Measurements from ENCODE around the gene SYNJ2.
"Not testable (repeated sequence)": the region's sequence is repeated elsewhere in the genome, so short reads cannot be mapped to it uniquely, and the experiment has no call there.

SYNJ2 gene

DNA sequence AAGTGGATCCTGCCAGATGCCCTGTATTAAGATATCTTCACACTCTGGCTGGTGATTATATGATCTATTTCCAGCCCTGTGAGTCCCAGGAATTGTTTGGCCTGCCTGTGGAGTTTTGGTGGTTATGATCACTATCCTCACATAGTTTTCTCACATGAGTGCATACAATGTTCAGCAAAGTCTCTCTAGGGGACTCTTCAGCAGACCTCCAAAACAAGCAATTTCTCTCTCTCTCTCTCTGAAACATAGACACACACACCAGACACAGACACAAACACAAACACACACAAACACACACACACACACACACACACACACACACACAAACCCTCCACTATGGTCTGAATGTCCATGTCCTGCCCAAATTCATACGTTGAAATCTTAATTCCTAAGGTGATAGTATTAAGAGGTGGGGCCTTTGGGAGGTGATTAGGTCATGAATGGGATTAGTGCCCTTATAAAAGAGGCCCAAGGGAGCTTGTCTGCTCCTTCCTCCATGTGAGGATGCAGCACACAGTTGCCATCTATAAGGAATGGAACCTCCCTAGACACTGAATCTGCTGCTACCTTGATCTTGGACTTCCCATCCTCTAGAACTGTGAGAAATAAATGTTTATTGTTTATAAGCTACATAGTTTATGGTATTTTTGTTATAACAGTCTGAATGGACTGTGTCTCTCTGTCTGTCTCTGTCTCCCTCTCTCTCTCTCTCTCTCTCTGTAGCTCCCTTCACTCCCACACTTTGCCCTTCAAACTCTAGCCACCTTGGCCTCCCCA lies 22.0 kb upstream of the SYNJ2 start:
- DNase-seq (ENCODE audit: low spot score): no peak

DNA sequence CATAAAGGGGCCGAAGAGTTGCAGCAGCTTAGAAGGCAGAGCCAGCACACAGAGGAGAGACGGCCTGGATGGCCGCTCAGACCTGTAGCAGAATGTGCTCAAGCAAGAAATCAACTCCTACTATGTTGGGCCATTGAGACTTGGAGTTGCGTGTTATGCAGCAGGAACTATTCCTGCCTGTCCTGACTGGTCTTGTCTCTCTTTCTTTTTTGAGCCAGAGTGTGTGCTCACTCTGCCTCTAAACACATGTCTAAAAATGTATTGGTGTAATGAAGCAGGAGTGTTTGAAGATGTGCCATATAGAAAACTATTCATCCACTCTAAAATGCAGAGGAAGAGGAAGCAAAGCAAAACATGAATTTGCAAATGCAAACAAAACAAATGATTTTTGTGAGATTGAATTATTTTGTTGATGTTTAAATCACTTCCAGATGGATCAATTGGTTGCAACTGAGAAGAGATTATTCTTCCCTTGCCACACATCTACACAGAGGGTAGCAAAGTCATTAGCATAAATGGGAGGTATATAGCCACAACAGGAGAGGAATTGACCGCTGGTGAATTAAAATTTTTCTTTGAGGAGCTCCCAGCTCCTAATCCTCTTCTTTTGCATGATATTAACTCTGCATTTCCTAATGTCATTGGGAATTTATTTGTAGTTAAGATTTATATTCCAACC lies 20.4 kb upstream of the SYNJ2 start:
- no peak for DNase-seq (ENCODE audit: low spot score)

DNA sequence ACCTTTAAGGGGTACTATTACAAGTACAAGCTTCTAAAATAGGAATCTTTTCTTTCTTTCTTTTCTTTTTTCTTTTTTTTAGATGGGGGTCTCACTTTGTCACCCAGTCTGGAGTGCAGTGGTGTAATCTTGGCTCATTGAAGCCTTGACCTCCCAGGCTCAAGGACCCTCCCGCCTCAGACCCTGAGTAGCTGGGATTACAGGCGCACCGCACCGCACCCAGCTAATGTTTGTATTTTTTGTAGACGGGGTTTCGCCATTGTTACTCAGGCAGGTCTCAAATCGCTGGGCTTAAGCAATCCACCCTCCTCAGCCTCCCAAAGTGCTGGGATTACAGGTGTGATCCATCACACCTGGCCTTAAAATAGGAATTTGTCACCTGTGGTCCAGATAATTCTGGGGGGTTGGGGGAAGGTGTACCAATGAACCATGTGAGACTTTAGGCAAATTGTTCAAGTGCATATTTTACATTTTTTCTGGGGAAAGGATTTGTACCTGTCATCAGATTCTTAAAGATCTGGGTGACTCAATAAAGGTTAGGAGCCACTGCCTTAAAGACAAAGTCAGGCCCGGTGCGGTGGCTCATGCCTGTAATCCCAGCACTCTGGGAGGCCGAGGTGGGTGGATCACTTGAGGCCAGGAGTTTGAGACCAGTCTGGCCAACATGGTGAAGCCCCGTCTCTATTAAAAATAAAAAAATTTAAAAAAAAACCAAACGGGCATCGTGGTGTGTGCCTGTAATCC lies 19.7 kb upstream of the SYNJ2 start:
- no peak for DNase-seq (ENCODE audit: low spot score)

DNA sequence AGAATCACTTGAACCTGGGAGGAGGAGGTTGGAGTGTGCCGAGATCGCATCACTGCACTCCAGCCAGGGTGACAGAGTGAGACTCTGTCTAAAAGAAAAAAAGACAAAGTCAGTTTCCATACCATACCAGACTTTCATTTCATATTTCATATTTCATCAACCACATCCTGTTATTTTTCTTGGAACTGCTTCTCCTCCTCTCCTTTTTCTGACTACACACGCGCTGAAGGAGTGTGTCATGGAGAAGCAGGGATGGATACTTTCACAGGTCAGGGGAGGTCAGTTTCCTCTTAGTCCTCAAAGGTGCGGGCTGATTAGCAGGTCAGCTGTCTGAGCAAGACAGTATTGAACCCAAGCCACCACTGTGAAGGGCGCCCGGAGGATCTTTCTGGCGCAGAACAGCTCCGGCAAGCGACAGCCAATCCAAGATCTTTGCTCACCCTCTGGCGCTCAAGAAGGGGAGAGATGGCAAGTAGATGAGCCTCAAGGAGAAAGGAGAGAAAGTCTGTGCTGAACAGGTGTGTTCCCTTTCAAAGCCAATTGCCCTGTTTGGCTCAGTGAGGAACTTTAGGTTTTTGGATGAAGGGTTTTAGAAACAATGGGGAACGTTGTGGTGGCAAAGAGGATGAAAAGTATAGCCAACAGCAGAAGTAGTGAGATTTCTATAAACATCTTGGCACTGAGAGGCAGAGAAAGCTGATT lies 18.9 kb upstream of the SYNJ2 start:
- DNase-seq (ENCODE audit: low spot score): no peak

DNA sequence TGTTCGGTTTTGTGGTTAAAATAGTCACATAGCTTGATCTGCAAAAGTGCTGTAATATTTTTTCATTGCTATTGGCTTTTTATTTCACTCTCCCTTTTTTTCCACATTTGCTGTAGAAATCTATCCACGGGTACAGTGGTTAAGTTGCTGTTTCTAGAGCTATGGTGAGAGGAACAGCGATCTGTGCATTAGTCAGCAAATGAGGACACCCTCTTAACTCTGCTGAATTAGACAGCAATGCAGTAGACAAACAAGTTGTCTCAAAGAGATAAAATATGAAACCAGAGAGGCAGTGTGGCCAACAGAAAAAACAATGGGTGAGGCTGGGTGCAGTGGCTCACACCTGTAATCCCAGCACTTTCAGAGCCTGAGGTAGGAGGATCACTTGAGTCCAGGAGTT lies 17.6 kb upstream of the SYNJ2 start:
- DNase-seq (ENCODE audit: low spot score): no peak

DNA sequence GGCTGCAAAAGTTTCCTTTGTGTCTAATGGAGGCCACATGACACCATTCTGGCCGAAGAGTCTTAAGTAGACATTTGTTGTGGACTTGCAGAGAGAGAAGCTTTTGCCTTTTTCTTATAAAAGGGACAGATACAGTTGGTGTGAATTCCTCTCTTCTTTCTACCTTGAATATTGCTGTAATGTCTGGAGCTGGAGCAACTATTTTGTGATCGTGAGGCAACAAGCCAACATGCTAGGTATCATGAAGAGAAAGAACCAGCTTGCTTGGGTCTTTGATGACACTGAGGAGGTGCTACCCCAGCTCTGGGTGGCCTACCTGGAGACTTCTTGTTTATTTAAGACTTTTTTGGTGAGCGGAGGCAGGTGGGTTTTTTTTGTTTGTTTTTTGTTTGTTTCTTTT lies 16.3 kb upstream of the SYNJ2 start:
- no peak for DNase-seq (ENCODE audit: low spot score)

DNA sequence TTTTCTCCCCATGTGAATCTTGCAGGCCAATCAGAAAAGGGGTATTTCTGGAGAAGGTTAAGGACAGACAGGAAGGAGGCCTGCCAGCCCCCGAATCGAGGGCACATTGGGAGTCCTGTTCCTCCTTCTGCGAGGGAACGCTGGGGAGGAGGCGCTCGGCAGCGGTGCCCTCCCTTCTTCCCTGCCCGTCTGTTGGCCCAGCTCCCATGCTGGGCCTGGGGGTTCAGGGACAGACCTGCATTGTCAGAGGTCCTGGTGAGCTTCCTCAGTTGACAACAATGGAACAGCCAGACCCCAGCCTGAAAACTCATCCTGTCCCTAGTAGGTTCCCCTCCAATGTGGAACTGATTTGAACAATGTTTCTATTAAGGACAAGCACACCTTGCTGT lies 15.1 kb upstream of the SYNJ2 start:
- DNase-seq (ENCODE audit: low spot score): no peak

DNA sequence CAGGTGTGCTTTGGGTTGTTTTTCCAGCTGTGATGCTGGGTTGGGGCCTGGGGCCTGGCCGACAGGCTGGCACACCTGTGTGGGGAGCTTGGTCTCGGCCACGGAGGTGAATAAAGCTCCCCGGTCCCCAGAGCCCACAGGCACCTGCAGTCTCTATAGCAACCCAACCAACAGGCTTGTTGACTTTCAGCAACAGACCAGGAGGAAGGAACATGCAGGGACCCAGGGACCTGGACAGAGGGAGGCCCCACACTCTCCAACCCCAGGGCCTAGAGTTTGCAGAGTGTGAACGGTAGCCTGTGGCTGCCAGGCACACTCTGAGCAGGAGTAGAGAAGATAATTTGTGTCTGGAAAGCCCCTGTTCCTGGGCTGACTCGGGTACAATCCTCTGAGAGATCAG lies 14.6 kb upstream of the SYNJ2 start:
- DNase-seq (ENCODE audit: low spot score): no peak

DNA sequence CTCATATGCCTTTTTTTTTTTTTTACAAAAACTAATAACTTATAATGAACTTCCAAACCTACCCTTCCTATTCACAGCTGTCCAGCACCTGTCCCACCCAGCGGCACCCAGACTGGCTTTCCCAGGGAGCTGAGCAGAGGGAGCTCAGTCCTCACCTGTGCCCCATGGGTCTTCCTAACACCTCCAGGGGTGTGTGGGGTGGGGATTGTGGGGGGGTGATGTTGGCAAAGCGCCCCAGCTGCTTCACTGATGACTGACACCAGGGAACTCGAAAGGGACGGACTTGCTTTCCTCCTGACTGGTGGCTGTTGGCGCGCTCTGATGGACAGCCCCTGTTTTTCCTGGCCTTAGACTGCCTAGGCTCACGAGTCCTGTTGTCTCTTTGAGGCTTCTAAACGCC lies 14.2 kb upstream of the SYNJ2 start:
- no peak for DNase-seq (ENCODE audit: low spot score)

DNA sequence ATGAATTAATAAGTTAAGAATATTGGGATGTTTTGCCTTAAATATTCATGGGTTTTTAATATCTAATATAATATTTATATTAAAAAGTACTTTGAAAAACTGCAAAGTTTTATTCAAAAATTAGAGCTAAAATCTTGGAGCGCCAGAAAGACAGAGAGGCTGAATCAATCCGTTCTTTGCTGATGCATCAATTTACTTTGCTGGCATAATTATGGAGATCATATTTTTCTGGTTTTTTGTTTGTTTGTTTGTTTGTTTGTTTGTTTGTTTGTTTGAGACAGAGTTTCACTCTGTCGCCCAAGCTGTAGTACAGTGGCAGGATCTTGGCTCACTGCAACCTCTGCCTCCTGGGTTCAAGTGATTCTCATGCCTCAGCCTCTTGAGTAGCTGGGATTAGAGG lies 9.5 kb upstream of the SYNJ2 start:
- not testable (repeated sequence) for DNase-seq (ENCODE audit: low spot score)

DNA sequence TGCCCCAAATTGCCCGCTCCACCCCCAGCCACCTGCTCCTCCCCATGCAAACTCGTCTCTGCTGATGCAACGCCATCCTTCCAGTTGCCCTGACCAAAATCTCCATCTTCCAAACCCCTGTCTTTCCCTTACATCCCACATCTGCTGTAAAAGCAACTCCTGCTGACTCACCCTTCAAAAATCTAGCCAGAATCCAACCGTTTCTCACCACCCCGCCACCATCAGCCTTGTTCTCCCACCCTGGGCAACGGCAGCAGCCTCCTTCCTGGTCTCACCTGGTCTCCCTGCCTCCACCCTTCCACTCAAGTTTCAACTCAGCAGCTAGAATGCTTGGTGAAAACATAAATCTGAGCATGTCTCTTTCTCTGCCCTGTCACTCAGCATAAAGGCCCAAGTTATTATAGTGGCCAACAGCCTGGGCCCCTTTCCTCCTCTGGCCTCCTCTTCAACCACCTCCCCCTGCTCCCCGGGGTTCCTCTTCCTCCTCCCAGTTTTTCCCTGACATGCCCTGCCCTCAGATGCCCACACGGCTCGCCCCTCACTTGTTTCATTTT lies 7.2 kb upstream of the SYNJ2 start:
- DNase-seq (ENCODE audit: low spot score): no peak

DNA sequence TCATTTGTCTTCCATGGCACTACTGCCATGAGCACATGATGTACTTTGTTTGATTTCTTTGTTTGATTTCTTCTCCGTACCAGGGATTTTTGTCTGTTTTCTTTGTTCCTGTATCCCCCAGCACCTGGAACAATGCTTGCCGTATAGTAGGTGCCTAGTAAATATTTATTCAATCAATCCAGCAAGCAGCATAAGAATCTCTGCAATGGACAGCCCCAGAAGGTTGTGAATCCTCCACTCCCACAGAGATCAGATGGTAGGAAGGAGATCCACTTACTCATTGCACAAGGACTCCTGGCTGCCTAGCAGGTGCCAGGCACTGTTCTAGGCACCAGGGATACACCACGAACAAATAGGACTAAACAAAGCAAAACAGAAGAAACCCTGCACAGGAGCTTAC lies 6.7 kb upstream of the SYNJ2 start:
- no peak for DNase-seq (ENCODE audit: low spot score)

DNA sequence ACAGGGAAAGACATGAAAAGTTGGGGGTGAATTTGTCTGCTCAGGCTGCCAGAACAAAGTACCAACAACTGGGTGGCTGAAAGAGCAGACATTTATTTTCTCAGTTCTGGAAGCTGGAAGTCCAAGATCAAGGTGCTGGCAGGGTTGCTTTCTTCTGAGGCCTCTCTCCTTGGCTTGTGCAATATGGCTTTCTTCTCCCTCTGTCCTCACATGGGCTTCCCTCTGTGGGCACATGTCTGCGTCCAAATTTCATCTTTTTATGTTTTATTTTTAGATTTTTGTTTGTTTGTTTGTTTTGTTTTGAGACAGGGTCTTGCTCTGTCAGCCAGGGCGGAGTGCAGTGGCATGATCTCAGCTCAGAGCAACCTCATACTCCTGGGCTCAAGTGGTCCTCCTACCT lies 6.2 kb upstream of the SYNJ2 start:
- no peak for DNase-seq (ENCODE audit: low spot score)

DNA sequence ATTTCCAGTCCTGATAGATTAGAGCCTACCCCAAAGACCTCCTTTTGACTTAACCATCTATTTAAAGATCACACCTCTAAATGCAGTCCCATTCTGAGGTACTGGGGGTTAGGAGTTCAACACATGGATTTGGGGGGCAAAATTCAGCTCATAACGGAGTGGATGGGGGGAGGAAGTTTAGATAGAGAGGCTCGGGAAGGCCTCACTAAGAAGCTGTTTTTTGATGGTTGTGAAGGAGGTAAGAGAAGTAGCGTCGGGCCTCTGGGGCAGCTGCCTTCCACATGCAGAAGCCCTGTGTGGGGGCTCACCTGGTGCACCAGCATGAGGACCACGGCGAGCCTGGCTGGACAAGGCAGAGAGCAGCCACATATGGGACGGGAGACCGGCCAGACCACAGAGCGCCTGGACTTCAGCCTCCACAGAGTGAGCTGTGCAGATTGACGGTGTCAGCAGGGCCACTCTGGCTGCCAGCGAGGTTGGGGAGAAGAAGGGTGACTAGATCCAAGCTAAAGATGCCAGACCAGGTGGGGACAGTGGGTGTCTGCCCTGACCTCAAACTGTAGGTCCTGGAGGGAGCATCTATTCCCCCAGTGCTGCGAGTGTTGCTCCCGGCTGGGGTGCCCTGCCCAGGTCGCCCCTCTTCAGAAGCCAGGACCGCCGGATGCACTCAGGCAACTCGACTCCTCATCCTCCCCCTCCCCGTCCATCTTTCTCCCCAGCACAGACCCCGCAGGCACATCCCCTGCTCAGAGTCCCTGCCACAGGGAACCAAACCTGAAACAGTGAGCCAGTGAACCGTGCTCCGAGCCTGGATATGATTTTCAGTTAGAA lies 5.1 kb upstream of the SYNJ2 start:
- no peak for DNase-seq (ENCODE audit: low spot score)

DNA sequence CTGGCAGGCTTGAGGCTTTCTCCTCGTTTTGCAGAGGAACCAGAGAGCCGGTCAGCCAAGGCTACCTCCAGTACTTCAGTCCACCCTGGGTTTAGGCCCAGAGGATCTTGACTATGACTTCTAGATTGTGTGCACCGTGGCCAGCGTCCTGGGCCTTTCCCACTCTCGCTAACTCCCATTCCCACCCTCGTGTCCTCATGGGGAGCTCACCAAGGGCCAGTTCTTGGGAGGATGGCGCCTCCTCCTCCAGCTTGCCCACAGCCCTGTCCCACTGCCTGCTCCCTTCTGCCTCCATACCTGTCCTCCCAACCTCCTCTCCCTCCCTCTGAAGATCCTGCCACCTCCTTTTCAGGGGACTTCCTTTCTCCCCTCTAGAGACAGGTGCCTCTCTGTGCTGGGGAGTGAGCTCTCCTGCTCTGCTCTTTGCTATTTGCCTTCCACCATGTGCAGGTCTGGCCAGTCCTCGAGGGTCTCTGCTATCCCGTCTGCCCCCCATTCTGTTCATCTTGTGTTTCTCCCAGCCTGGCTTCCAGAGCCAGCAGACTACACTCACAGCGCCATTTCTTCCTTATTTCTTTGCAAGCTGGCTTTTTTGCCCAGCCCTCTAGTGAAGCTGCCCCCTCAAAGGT lies 4.4 kb upstream of the SYNJ2 start:
- no peak for DNase-seq (ENCODE audit: low spot score)

DNA sequence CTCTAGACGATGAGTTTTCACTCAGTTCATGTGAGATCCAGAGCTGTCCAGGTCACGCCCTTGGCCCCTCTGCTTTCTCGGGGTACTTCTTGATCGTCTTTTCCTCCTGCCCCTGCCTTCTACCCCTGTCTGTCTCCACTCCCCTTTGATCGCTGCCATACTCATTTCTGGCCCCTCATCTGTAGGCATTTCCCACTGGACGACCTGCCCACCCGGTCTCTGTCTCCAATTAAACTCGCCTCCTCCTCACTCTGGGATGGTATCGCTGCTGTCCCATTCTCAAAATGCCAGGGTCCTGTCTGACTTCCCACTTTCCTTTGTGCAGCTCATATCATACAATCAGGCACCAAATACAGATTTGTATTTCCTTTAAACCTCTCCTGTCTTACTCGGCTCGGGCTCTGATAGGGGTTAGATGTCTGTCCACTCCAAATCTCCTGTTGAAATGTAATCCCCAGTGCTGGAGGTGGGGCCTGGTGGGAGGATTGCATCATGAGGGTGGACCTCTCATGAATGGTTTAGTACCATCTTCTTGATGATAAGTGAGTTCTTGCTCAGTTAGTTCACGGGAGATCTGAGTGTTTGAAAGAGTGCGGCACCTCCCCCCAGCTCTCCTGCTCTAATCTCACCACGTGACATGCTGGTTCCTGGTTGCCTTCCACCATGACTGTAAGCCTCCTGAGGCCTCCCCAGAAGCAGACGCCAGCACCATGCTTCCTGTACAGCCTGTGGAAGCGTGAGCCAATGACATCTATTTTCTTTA lies 3.5 kb upstream of the SYNJ2 start:
- no peak for DNase-seq (ENCODE audit: low spot score)

DNA sequence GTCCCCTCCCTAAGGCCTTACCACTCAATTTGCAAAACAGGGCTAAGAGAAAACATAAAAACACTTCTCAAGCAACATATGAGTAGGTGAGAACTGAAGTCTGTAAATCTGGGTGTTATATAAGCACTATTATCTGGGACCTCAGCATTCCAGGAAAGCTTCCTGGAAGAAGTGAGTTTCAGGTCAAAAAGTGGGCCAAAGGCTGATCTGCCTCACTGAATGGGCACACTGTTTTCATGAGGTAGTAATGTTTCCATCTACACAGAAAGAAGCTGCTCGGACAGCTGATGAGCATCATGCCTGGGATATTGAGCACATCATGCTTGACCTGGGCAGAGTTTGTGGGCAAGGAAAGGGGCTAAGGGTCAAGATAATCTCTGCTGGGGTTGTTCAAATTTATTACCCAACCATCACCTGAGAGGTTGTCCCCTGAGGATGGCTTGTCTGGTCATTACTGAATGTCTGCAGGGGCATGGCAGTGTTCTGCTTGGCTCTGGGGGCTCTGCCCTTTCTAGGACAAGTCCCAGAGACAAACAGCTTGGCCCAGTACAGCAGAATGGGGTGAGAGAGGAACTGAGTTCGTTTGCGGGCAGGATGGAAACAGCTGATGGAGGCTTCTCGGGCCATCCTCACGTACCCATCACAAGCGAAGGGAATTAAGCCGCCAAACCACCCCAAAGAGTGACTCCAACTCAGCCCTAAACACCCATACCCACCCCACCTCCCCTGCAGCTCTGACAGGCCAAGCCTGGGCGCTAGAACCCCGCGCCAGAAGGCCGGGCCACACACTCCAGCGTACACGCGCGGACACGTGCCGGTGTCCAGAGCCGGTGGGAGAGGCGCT lies 1.2 kb upstream of the SYNJ2 start:
- no peak for DNase-seq (ENCODE audit: low spot score)

DNA sequence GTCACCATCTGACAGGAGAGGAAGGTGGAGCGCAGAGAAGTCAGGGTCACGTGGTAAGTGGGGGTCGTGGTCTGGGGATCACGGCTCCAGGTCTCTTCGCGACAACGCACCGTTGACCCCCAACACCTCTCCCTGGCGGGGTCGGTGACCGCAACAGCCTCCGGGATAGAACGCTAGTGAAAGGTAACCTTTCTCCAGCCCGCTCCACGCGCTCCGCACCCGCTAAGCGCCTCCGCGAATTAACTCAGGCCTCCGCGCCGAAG lies 600 bp upstream of the SYNJ2 start:
- no peak for DNase-seq (ENCODE audit: low spot score)

DNA sequence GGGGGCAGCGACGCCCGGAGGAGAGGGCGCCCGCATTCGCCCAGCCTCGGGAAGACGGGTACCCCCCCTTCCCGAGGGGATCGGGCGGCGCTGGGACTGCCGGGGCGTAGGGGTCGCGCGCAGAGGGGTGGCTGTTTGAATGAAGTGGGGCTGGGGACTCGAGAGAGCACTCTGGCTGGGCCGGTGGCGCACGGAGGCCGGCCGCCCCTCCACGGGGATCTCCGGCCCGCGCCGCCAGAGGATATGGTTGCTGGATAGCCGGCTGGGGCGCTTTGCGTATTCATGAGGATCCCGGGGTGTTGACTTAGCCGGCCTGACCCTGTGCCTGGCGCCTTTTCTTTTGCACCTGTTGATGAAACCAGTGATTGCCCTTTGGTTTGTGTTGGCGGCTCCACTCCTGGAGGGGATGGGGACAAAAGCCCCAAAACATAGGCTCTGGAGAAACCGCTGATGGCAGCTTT lies 469 bp downstream of the SYNJ2 start:
- DNase-seq (ENCODE audit: low spot score): peak; percentile 49

Data from germinal center (tissue), 1 donor.